Testis (tissue), 3 donors: ENCODE measurements around the gene MRPL34. TPM values are rescaled to one million over a fixed set of nuclear protein-coding genes. Genes with fewer than 3 reads are reported as not detected.

Source experiments
- DNase-seq: peaks from one replicate; pipeline ENCODE4 v3.0.0-alpha.2; 2019
- H3K27ac ChIP-seq, 2 donors: fragments of 200-600 bp; sonication (generic); one replicate each; pipeline ENCODE4 v1.5.1; 2019
- H3K27me3 ChIP-seq: fragments of 200-600 bp; sonication (generic); one replicate; pipeline ENCODE4 v1.5.1; 2019
- H3K36me3 ChIP-seq: fragments of 200-600 bp; sonication (generic); one replicate; pipeline ENCODE4 v1.5.1; 2017; ENCODE audit warnings: low read depth; ENCODE audit errors: missing control alignments
- H3K4me1 ChIP-seq: fragments of 200-600 bp; sonication (generic); one replicate; pipeline ENCODE4 v1.5.1; 2019
- H3K4me3 ChIP-seq, 2 donors: fragments of 200-600 bp; sonication (generic); one replicate each; pipeline ENCODE4 v1.5.1; 2017 to 2019
- H3K9me3 ChIP-seq: fragments of 200-600 bp; sonication (generic); one replicate; pipeline ENCODE4 v1.5.1; 2017
- CTCF ChIP-seq, 3 experiments: fragments of 450-650 bp in 2 of 3; fragments of 200-600 bp in 1 of 3; sonication (generic) in 1 of 3; IDR thresholded peaks; one replicate each; pipeline ENCODE4 v1.5.1; 2016 to 2019; ENCODE audit warnings: antibody characterized with exemption in 3 of 3, mild to moderate bottlenecking in 2 of 3, moderate library complexity in 1 of 3
- POLR2A ChIP-seq: fragments of 450-650 bp; IDR thresholded peaks from one replicate; pipeline ENCODE4 v1.6.1; 2017; ENCODE audit warnings: antibody characterized with exemption, mild to moderate bottlenecking, moderate library complexity
- WGBS, 2 donors: methylation state at CpG; one replicate each; pipeline ENCODE4 v1.1.5; 2018; 5-methylcytosine and 5-hydroxymethylcytosine counted together
- intact Hi-C: fragments of 100-400 bp; cut with DNase I; formaldehyde crosslinking; loops from one replicate; pipeline ENCODE4 v1.15.1; 2023; ENCODE audit warnings: low total_unique reads
- polyA plus RNA-seq: library from polyadenylated mRNA; stranded (reverse); fragments of 350-450 nt; fragmentation: Illumina TruSeq; extraction: RNeasy Lipid Tissue Mini Kit (QIAGEN cat#74804); gene quantifications from one replicate; pipeline ENCODE4 v1.2.3, GENCODE V29; 2014; ENCODE audit warnings: low read depth, low replicate concordance; ENCODE audit not compliant: insufficient read depth
- total RNA-seq, 2 donors: library from RNA; depleted of rRNA; stranded (reverse); fragments of >200 nt; gene quantifications; one replicate each; pipeline ENCODE4 v1.2.3, GENCODE V29; 2016

MRPL34 gene
- total and polyA plus RNA-seq, 3 donors from 2014 or later = 126 to 206 (median 180) TPM

- Histone ChIP-seq H3K27ac (no peak overlapping the region), H3K9me3 (no peaks in the 10 kb centered on the region), H3K36me3 (no peaks in the 10 kb centered on the region), H3K27me3 (no peaks in the 10 kb centered on the region), H3K4me3 (no peak overlapping the region), H3K4me1 (peaks cover 10% of the 10 kb centered on the region)
- intact Hi-C loops = loop anchor here (10.0 kb wide), 1 partner anchor 219 kb away; no protein-coding TSS in a partner anchor
- no peak for DNase-seq
- TF ChIP-seq CTCF (IDR thresholded peaks at IDR 0.05) (no peak), POLR2A (no peak)
- 94% methylated on average over 7 of the region's 7 CpGs; no CpG with 5 or more reads in 1 of the 2 donors for WGBS, 2 donors
Measured at GRCh38 chr19:17283504-17283996, 22.1 kb upstream of the MRPL34 start.

- WGBS, 2 donors = 90 to 91% methylated on average over 15 to 18 of the region's 18 CpGs
Measured at GRCh38 chr19:17285415-17286135, 20.1 kb upstream of the MRPL34 start.

GRCh38 chr19:17286263-17286662, 19.4 kb upstream of the MRPL34 start:
- TF ChIP-seq POLR2A (no peak), CTCF (IDR thresholded peaks at IDR 0.05) (no peak)
- H3K4me3 ChIP-seq = no peak overlapping the region
- H3K27ac ChIP-seq = no peak overlapping the region
- H3K36me3 ChIP-seq = no peaks in the 10 kb centered on the region
- peaks cover 10% of the 10 kb centered on the region for H3K4me1 ChIP-seq
- no peaks in the 10 kb centered on the region for H3K27me3 ChIP-seq
- WGBS, 2 donors = 97 to 100% methylated on average over 6 to 11 of the region's 11 CpGs
- no peak for DNase-seq
- intact Hi-C loops = loop anchor here (10.0 kb wide), 1 partner anchor 221 kb away; no protein-coding TSS in a partner anchor
- no peaks in the 10 kb centered on the region for H3K9me3 ChIP-seq

More at GRCh38 chr19:17285415-17286135, 20.1 kb upstream of the MRPL34 start:
- Histone ChIP-seq H3K9me3 (no peaks in the 10 kb centered on the region), H3K27ac (no peak overlapping the region), H3K4me1 (peaks cover 10% of the 10 kb centered on the region), H3K36me3 (no peaks in the 10 kb centered on the region), H3K27me3 (no peaks in the 10 kb centered on the region), H3K4me3 (no peak overlapping the region)
- intact Hi-C loops = loop anchor here (10.0 kb wide), 1 partner anchor 221 kb away; no protein-coding TSS in a partner anchor
- no peak for DNase-seq
- TF ChIP-seq CTCF (IDR thresholded peaks at IDR 0.05) = no peak
- TF ChIP-seq POLR2A = no peak

- H3K27me3 ChIP-seq = no peaks in the 10 kb centered on the region
- DNase-seq = no peak
- H3K4me1 ChIP-seq = peaks cover 8% of the 10 kb centered on the region
- TF ChIP-seq POLR2A (no peak), CTCF (IDR thresholded peaks at IDR 0.05) (no peak)
- no peaks in the 10 kb centered on the region for H3K9me3 ChIP-seq
- H3K27ac ChIP-seq = no peak overlapping the region
- intact Hi-C loops = loop anchor here (10.0 kb wide), 1 partner anchor 222 kb away; no protein-coding TSS in a partner anchor
- H3K36me3 ChIP-seq = no peaks in the 10 kb centered on the region
- WGBS, 2 donors = 82 to 88% methylated on average over 9 of the region's 9 CpGs
- no peak overlapping the region for H3K4me3 ChIP-seq
Measured at GRCh38 chr19:17286752-17287151, 18.9 kb upstream of the MRPL34 start.
